H9 (cell line): Measurements from ENCODE around the gene BCAS3. TPM values are rescaled to one million over a fixed set of nuclear protein-coding genes. Genes with fewer than 3 reads are reported as not detected.

Experiments used
- DNase-seq: peaks from one replicate; pipeline ENCODE4 v3.0.0-alpha.2; 2017
- H2AFZ ChIP-seq: one replicate; pipeline ENCODE4 v1.6.1; 2013; ENCODE audit warnings: mild to moderate bottlenecking, low read length, control low read depth, moderate library complexity
- H2AK5ac ChIP-seq: 2 replicates; pipeline ENCODE4 v1.6.1; 2013; ENCODE audit warnings: low read length, control low read depth, mixed read lengths; ENCODE audit not compliant: insufficient read length
- H2BK120ac ChIP-seq: one replicate; pipeline ENCODE4 v1.6.1; 2013; ENCODE audit warnings: low read depth, mild to moderate bottlenecking, low read length, control low read depth, inconsistent platforms; ENCODE audit not compliant: poor library complexity, severe bottlenecking
- H2BK12ac ChIP-seq: 2 replicates; pipeline ENCODE4 v1.6.1; 2013; ENCODE audit warnings: low read length, control low read depth, mixed read lengths, low read depth; ENCODE audit not compliant: insufficient read length
- H2BK15ac ChIP-seq: 2 replicates; pipeline ENCODE4 v1.6.1; 2013; ENCODE audit warnings: low read depth, low read length, control low read depth
- H2BK20ac ChIP-seq: one replicate; pipeline ENCODE4 v1.6.1; 2013; ENCODE audit warnings: low read depth, mild to moderate bottlenecking, low read length, control low read depth, inconsistent platforms; ENCODE audit not compliant: poor library complexity, severe bottlenecking
- H2BK5ac ChIP-seq: 2 replicates; pipeline ENCODE4 v1.6.1; 2013; ENCODE audit warnings: low read length, control low read depth, mixed read lengths; ENCODE audit not compliant: insufficient read length
- H3K14ac ChIP-seq: 2 replicates; pipeline ENCODE4 v1.6.1; 2013; ENCODE audit warnings: low read length, control low read depth; ENCODE audit not compliant: insufficient read depth
- H3K18ac ChIP-seq: 2 replicates; pipeline ENCODE4 v1.6.1; 2013; ENCODE audit warnings: low read depth, mild to moderate bottlenecking, mixed read lengths, low read length, control low read depth; ENCODE audit not compliant: insufficient read length
- H3K23ac ChIP-seq: 2 replicates; pipeline ENCODE4 v1.6.1; 2013; ENCODE audit warnings: low read length, control low read depth, mixed read lengths, low read depth; ENCODE audit not compliant: insufficient read length
- H3K23me2 ChIP-seq: 2 replicates; pipeline ENCODE4 v1.6.1; 2013; ENCODE audit warnings: low read depth, mild to moderate bottlenecking, mixed read lengths, low read length, control low read depth; ENCODE audit not compliant: insufficient read length, poor library complexity, severe bottlenecking
- H3K27ac ChIP-seq: 2 replicates; pipeline ENCODE4 v1.5.1; 2013; ENCODE audit warnings: low read length, control low read depth, mixed read lengths, low read depth; ENCODE audit not compliant: insufficient read length
- H3K27me3 ChIP-seq: 2 replicates; pipeline ENCODE4 v1.6.1; 2013; ENCODE audit warnings: low read length, control low read depth, inconsistent platforms; ENCODE audit not compliant: insufficient read depth
- H3K4ac ChIP-seq: 2 replicates; pipeline ENCODE4 v1.6.1; 2013; ENCODE audit warnings: low read depth, mild to moderate bottlenecking, control low read depth, inconsistent platforms, low read length, moderate library complexity
- H3K4me1 ChIP-seq: 2 replicates; pipeline ENCODE4 v1.6.1; 2013; ENCODE audit warnings: low read length, control low read depth, inconsistent platforms; ENCODE audit not compliant: insufficient read depth
- H3K4me2 ChIP-seq: 2 replicates; pipeline ENCODE4 v1.6.1; 2013; ENCODE audit warnings: low read length, control low read depth, mixed read lengths; ENCODE audit not compliant: insufficient read length, insufficient read depth
- H3K56ac ChIP-seq: 2 replicates; pipeline ENCODE4 v1.6.1; 2013; ENCODE audit warnings: low read depth, mild to moderate bottlenecking, mixed read lengths, low read length, control low read depth; ENCODE audit not compliant: insufficient read length
- H3K79me1 ChIP-seq: 2 replicates; pipeline ENCODE4 v1.6.1; 2013; ENCODE audit warnings: low read depth, mild to moderate bottlenecking, moderate library complexity, low read length, control low read depth, inconsistent platforms; ENCODE audit not compliant: insufficient read depth, poor library complexity, severe bottlenecking
- H3K79me2 ChIP-seq: 2 replicates; pipeline ENCODE4 v1.6.1; 2013; ENCODE audit warnings: low read length, control low read depth, inconsistent platforms; ENCODE audit not compliant: insufficient read depth
- H3K9ac ChIP-seq: 2 replicates; pipeline ENCODE4 v1.6.1; 2013; ENCODE audit warnings: low read length, control low read depth, mixed read lengths; ENCODE audit not compliant: insufficient read length; ENCODE audit errors: extremely low read depth
- H3K9me3 ChIP-seq: one replicate; pipeline ENCODE4 v1.6.1; 2013; ENCODE audit warnings: low read depth, low read length, inconsistent platforms; ENCODE audit not compliant: control insufficient read depth
- H3T11ph ChIP-seq: one replicate; pipeline ENCODE4 v1.6.1; 2013; ENCODE audit warnings: mild to moderate bottlenecking, low read length, control low read depth, inconsistent platforms
- H4K20me1 ChIP-seq: one replicate; pipeline ENCODE4 v1.6.1; 2013; ENCODE audit not compliant: control insufficient read depth, insufficient read length, insufficient read depth
- H4K5ac ChIP-seq: 2 replicates; pipeline ENCODE4 v1.6.1; 2013; ENCODE audit warnings: low read depth, mild to moderate bottlenecking, mixed read lengths, low read length, control low read depth; ENCODE audit not compliant: insufficient read length
- H4K8ac ChIP-seq: replicated peaks from 2 replicates; pipeline ENCODE4 v1.6.1; 2013; ENCODE audit warnings: low read length, control low read depth, mixed read lengths, low read depth; ENCODE audit not compliant: insufficient read length
- H4K91ac ChIP-seq: 2 replicates; pipeline ENCODE4 v1.6.1; 2013; ENCODE audit warnings: low read depth, mild to moderate bottlenecking, moderate library complexity, mixed read lengths, low read length, control low read depth; ENCODE audit not compliant: insufficient read length
- H3K27ac Mint-ChIP-seq, 3 experiments: 2 replicates in 2 of 3; 3 replicates in 1 of 3; pipeline ENCODE4 v1.8.0; 2020 to 2021; ENCODE audit warnings: mixed read lengths in 3 of 3, mild to moderate bottlenecking in 1 of 3, moderate library complexity in 1 of 3
- H3K27me3 Mint-ChIP-seq: 2 replicates; pipeline ENCODE4 v1.8.0; 2021; ENCODE audit warnings: low read depth, mild to moderate bottlenecking, moderate library complexity, mixed read lengths
- H3K36me3 Mint-ChIP-seq, 3 experiments: 2 replicates in 2 of 3; 3 replicates in 1 of 3; pipeline ENCODE4 v1.8.0; 2020 to 2021; ENCODE audit warnings: low read depth in 3 of 3, mixed read lengths in 3 of 3; ENCODE audit not compliant: insufficient read depth in 1 of 3
- H3K4me1 Mint-ChIP-seq, 2 experiments: 2 replicates each; pipeline ENCODE4 v1.8.0; 2020; ENCODE audit warnings: mixed read lengths in 2 of 2
- H3K4me3 Mint-ChIP-seq, 2 experiments: 2 replicates in 1 of 2; 3 replicates in 1 of 2; pipeline ENCODE4 v1.8.0; 2020 to 2021; ENCODE audit warnings: mild to moderate bottlenecking in 2 of 2, mixed read lengths in 2 of 2, moderate library complexity in 1 of 2
- H3K9me3 Mint-ChIP-seq, 2 experiments: 2 replicates in 1 of 2; 3 replicates in 1 of 2; pipeline ENCODE4 v1.8.0; 2020; ENCODE audit warnings: mild to moderate bottlenecking in 2 of 2, mixed read lengths in 2 of 2, moderate library complexity in 1 of 2
- WGBS: extraction: QIAGEN DNeasy Blood & Tissue Kit; methylation state at CpG from one replicate; pipeline ENCODE4 v1.1.7; 2013; ENCODE audit warnings: missing lambda C conversion rate, low lambda C conversion rate, mixed read lengths; ENCODE audit not compliant: insufficient read length; ENCODE audit errors: extremely low coverage; 5-methylcytosine and 5-hydroxymethylcytosine counted together
- total RNA-seq: library from RNA; stranded (reverse); gene quantifications from 2 replicates; pipeline ENCODE4 v1.2.1, GENCODE V29; 2021
- TF ChIP-seq, protein P1 (sequence below): fragments of 200-600 bp; sonication (generic); conservative IDR thresholded peaks from 3 replicates; pipeline ENCODE4 v1.8.0; 2021; ENCODE audit warnings: antibody characterized with exemption, mild to moderate bottlenecking

The BCAS3 gene
- total RNA-seq, 1 experiment from 2014 or later = 22.4 TPM

DNA sequence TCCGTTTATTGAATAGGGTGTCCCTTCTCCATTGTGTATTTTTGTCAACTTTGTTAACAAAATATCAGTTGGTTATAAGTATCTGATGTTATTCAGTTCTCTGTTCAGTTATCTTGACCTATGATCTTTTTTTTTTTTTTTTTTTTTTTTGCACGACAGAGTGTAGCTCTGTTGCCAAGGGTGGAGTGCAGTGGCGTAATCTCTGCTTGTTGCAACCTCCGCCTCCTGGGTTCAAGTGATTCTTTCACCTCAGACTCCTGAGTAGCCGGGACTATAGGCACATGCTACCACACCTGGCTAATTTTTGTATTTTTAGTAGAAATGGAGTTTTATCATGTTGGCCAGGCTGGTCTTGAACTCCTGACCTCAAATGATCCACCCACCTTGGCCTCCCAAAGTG, 215.8 kb downstream of the BCAS3 start:
- Mint-ChIP-seq H3K4me3 (no peak overlapping the region), H3K27ac (no peak overlapping the region), H3K4me1 (peaks cover 8% of the 10 kb centered on the region in 2 experiments), H3K36me3 (peaks cover 5 to 18% (median 5%) of the 10 kb centered on the region in 3 experiments; a peak in 6 of 7 replicates), H3K9me3 (peaks cover 6 to 9% of the 10 kb centered on the region in 2 experiments; a peak in 4 of 5 replicates), H3K27me3 (no peaks in the 10 kb centered on the region)
- Histone ChIP-seq H3K4ac (no peak overlapping the region), H2BK20ac (no peak overlapping the region), H2AFZ (no peak overlapping the region), H3K9me3 (no peaks in the 10 kb centered on the region), H3K27me3 (no peaks in the 10 kb centered on the region), H4K91ac (no peak overlapping the region), H2BK5ac (no peak overlapping the region), H2BK12ac (no peak overlapping the region), H3K23ac (no peak overlapping the region), H4K5ac (no peak overlapping the region), H3K56ac (no peak overlapping the region), H3K27ac (no peak overlapping the region), H3K18ac (no peak overlapping the region), H2BK15ac (no peak overlapping the region), H2AK5ac (no peak overlapping the region), H4K20me1 (no peaks in the 10 kb centered on the region), H3K4me1 (no peaks in the 10 kb centered on the region), H3K79me2 (no peaks in the 10 kb centered on the region), H3K23me2 (no peaks in the 10 kb centered on the region), H3K9ac (no peak overlapping the region), H3T11ph (no peak overlapping the region), H3K14ac (no peak overlapping the region), H3K79me1 (no peaks in the 10 kb centered on the region), H2BK120ac (no peak overlapping the region), H3K4me2 (no peak overlapping the region), H4K8ac (no peak overlapping the region)
- no peak for DNase-seq
- WGBS = no CpG with 5 or more reads among the region's 5 CpGs
- TF ChIP-seq, protein P1, sequence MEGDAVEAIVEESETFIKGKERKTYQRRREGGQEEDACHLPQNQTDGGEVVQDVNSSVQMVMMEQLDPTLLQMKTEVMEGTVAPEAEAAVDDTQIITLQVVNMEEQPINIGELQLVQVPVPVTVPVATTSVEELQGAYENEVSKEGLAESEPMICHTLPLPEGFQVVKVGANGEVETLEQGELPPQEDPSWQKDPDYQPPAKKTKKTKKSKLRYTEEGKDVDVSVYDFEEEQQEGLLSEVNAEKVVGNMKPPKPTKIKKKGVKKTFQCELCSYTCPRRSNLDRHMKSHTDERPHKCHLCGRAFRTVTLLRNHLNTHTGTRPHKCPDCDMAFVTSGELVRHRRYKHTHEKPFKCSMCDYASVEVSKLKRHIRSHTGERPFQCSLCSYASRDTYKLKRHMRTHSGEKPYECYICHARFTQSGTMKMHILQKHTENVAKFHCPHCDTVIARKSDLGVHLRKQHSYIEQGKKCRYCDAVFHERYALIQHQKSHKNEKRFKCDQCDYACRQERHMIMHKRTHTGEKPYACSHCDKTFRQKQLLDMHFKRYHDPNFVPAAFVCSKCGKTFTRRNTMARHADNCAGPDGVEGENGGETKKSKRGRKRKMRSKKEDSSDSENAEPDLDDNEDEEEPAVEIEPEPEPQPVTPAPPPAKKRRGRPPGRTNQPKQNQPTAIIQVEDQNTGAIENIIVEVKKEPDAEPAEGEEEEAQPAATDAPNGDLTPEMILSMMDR = no peak
